HG03097 (cell line): Measurements from ENCODE around the gene NR3C1.

Source experiments
- ATAC-seq: cut with Tn5 transposase; IDR thresholded peaks from one replicate; pipeline ENCODE4 v1.9.1; 2021; ENCODE audit not compliant: unreplicated experiment, low FRiP score

Gene NR3C1

DNA sequence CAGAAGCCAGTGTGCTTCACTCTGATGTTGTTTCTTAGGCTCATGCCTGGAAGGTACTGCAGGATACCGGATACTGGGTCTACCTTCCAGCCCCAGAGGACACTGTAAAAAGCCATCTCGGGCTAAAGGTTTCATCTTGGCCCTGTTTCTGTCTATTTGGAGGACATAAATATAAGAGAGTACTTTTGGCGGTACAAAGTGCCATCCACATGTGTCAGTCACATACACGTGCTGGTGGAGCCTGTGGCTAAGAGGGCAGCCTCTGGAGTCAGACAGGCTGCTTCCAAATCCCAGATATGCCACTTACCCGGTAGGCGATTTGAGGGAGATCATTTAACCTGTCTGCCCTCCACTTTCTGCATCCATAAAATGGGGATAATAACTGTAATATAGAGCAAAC lies 160.4 kb downstream of the NR3C1 start:
- ATAC-seq = no peak

DNA sequence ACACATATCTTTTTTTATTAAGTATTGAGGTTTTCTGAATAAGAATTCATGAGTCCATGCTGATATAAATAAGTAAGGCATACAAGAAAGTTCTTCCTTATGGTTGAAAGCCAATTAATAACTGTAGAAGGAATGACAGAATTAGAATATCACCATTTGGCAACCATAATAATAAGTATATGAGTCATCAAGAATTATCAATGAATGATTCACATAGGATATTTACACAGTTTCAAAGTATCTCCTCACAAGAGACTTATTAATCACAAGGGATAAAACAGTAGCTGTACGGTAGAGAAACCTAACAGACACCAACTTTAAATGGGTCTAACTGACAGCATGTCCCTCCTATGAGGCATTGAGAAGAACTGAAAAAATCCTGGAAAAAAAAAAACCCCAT lies 161.6 kb downstream of the NR3C1 start:
- ATAC-seq = no peak

DNA sequence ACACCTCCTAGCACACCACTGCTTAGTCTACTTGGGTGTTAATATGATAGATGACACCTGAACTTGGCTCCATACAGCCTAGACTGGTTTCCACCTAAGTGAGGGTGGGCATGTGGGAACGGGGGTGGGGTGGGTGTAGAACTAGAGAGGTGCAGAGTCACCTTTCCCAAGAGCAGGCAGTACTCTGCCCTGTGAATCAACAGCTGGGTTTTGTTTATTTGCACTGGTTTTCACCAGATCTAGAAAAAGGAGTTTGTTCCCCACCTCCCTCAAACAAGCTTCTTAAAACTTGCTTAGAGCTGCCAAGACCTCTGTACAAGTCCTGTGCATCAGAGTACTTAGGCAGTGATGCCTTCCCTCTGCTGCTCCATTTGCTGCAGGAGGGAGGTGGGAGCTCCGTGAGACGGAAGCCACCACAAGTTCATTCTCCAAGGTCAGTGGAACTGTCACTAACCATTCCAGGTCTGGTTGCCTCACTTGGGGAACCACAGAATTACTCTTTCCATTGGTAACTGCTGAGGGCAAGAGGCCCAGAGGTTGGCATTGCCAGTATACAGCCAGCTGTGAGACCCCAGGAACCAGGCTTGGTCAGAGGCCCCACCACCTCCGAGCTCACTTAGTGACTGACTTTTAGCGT lies 163.5 kb downstream of the NR3C1 start:
- ATAC-seq = no peak

DNA sequence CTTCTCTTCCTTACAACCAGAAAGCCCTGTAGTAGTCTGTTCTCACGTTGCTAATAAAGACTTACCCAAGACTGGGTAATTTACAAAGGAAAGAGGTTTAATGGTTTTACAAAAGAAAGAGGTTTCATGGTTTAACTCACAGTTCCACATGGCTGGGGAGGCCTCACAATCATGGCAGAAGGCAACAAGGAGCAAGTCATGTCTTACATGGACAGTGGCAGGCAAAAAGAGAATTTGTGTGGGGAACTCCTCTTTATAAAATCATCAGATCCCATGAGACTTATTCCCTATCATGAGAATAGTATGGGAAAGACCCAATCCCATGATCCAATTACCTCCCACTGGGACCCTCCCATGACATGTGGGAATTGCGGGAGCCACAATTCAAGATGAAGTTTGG lies 164.9 kb downstream of the NR3C1 start:
- no peak for ATAC-seq

DNA sequence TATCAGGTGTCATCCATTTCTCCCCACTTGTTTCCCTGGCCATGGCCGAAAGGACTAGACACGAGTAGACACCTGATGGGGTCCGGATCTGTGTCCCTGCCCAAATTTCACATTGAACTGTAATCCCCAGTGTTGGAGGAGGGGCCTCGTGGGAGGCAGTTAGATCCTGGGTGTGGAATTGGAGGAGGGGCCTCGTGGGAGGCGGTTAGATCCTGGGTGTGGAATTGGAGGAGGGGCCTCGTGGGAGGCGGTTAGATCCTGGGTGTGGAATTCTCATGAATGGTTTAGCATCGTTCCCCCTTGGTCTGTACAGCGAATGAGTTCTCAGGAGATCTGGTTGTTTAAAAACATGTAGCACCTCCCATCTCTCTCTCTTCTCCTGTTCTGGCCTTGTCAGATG lies 165.8 kb downstream of the NR3C1 start:
- ATAC-seq = no peak

DNA sequence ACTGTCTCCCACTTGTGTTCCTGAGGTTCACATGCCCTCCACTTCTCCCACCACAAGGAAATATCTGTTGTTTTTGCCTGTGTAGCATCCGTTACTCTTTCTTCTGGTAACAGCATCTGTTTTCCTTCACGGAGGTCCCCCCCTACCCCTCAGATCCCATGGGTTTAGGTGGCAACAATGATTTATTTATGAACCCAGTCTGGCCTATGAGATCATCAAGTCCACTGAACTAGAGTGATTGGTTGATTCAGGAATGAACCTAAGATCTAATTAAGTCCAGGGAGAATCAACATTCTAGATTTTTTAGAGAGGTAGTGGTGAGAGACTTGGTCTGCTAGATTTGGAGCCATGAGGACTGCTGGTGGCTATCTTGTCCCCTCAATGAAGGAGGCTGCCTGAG lies 166.8 kb downstream of the NR3C1 start:
- ATAC-seq = no peak

DNA sequence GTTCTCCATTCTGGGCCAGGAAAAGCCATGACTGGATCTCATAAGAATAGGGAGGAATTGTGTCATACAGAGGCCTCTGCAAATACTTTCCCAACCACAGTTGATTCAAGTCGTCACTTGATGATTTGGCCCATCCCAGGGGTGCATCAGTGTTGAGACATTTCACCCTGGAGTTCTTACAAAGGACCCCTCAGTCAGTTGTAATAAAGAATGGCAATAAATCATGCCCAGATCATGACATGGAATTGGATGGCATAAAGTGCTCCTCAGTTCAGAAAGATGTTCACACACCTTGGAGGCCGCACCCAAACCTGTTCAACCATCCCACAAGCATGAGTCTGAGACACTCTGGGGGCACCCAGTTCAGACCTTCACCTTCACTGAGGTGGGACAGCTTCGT lies 168.1 kb downstream of the NR3C1 start:
- ATAC-seq = no peak

DNA sequence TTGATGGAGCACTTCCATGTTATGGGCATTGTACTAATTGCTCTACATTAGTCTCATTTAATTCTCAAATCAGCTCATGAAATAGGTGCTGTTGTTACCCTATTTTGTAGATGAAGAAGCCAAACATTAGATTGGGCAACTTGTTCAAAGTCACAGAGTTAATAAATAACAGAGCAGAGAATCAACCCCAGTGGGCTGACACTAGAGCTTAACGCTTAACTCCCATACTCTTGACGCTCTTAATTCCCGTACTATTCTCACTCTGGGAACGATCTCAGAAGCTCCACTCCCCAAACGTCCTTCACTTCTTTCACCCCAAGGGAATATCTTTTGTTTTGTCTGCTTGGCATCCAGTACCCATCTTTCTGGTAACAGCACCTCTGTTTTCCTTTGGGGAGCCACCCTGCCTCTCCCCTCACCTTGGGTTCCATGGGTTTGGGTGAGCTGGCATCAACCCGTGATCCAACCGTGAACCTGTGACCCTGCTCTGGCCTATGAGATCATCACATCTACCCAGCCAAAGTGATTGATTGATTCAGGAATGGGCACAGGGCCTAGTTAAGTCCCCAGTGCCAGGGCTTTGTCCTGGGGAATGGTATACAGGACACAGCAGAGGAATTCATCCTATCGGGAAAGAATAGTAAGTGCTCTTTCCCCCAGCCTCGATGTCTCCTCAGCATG lies 169.2 kb downstream of the NR3C1 start:
- ATAC-seq = no peak

DNA sequence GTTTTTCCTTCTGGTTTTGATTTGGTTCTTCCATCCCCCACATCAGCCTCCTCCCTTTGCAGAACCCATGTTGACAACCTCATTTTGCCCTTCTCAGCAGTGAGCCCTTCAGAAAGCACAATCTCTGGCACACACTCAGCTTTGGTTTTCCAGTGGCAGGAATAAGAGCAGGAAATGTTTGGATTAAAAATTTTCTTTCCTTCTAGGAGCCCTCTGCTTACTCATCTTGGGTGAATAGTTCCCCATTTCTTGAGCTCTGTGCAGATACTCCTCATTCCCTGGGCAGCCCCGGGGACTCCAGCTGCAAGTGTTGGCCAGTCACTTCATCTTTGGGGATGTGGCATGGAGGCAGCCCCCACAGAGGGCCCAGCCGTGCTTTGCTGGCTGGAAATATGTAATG lies 170.5 kb downstream of the NR3C1 start:
- no peak for ATAC-seq

DNA sequence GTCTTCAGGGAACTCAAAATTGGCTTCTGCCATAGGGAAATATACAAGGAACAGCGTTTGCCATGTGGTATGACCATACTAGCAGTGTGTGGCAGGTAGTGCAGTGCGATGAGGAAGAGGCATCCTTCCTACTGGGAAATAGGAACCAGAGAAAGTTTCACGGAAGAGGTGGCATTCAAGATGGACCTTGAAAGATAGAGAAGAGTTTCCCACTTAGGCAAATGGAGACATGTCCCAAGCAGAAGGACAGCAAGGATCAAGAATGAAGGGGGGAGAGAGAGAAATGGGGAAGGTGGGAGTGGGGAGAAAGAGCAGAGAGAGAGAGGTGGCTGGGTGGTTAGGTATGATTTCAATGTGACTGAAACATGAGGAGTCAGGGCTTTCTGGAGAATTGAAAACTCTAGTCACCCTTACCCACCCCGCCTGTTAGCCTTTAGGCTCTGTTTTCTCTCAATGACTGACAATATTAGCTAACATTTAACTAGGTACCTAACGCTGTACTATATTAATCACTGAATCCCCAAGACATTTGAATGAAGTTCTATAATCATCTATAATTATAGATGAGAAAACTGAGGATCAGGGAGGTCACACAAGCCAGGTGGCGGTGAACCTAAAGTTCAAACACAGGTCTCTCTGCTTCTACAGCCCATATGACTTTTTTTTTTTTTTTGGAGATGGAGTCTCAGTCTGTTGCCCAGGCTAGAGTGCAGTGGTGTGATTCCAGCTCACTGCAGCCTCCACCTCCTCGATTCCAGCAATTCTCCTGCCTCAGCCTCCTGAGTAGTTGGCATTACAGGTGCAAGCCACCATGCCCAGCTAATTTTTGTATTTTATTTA lies 171.3 kb downstream of the NR3C1 start:
- peak; percentile 35 for ATAC-seq

DNA sequence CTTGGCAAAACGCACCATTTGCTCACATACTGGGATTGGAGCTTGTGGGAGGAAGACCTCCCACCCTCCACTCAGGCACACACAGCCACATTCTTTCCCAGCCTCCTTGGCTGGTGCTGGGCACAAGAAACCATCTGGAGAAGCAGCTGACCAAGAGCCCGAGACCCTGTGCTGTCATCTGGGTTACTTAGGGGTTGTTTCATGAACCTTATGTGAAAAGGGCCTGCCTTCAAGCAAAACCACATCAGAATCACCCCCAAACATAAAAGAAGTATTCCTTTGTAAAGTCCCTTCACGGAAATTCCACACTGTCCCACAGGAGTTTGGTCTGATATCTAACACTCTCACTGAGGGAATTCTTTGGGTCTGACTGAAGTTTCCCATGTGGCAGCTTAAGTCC lies 172.1 kb downstream of the NR3C1 start:
- ATAC-seq = no peak

DNA sequence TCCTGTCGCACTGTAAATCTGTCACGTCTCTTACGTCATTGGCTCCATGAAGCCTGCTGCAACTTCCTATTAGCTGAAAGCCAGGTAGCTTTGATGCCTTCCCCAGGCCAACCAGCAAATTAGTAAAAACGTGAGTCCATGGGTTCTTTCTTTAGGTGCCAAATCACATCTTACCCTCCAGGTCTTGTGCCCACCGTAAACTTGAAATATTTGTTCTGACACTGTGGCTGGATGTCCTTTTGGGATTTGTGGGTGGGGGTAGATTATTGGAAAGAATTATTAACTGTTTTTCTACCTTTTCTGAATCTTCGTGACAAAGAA lies 172.8 kb downstream of the NR3C1 start:
- no peak for ATAC-seq

DNA sequence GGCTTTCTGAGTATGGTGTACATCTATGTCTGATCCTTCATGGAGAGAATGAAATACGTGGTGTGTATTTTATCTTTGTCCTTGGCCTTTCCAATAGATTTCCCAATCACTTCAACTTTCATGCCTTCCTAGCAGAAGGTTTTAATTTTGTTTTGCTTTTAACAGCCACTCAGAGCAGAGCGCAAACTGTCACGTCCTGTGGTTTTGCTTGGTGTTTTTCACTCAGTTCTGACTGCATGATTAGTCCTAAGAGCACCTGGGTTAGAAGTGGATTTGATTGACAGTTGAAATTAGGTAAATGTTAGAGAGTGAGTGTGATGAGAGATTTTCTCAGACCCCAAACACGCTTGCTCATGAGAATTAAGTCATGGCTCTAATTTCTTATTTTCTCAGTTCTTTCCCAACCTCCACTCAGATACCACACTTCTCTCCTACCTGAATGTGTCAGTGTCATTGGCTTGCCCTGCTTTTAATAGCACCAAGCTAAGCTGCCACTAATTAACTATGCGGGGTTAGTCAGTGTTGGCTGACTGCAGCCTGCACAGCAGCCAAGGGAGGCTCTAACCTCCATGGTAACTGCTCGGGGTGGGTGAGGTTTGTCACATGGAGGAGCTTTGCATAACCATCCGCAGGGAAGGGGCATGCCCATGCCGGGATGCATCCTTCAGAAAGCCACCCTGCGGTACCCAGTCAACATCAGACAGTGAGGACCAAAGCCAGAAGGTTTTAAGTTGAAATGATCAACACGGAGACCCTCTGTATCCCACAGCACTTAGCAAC lies 173.4 kb downstream of the NR3C1 start:
- peak; percentile 80 for ATAC-seq

DNA sequence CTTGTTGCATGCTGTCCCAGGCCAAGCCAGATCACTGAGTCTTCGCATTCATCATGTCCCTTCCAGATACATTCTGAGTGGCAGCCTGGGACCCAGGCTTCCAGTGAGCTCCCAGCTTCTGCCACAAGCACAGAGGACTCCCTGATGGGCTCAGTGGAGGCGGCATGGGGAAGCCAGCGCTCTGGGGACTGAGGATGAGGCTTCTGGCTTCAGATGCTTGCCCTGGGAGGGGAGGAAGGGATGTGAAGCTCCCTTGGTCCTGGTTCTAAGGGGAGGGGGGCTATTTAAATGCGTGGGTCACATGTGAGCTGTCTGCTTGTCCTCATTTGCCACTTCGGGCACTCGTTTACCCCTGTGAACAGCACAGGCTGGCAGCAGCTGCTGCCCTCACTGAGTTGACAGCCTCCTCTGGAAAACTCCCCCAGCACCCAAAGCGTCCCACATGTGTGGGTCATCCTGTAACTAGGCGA lies 174.0 kb downstream of the NR3C1 start:
- peak; percentile 37 for ATAC-seq

DNA sequence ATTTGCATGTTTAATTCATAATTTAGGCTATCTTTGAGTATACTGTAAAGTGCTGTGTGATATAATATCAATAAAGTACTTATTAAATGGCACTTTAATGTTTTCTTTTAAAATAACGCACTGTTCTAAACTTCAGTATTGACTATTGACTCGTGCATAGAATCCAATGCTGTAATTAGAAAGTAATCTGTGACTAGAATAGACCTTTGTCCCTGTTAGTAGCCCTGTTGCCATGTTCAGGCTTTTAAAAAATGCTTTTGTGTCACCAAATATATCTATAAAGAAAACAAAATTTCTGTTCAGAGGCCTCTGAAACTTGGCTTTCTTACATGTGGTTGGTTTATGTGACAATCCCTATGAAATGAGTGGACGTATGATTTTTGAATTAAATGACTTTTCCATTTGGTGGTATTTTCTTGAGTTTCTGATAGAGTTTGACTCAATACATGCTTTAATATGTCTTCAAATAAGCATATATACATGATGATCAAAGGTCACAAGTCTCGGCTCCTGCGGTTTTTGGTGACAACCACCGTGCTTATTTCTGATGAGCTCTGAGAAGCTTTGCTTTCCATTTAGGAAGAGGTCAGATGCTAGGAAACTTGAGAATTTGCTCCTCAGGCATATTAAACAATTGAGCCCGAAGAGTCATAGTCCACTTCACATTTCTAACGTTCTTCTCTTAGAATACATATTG lies 174.7 kb downstream of the NR3C1 start:
- ATAC-seq = no peak
